Panc1 (cell line): ENCODE data around the gene RAPGEF1.

Experiments used
- POLR2AphosphoS5 ChIP-seq: IDR thresholded peaks from 2 replicates; pipeline ENCODE4 v1.6.1; 2012; ENCODE audit warnings: mild to moderate bottlenecking, low read depth, low read length, moderate library complexity
- SIN3A ChIP-seq: IDR thresholded peaks from 2 replicates; pipeline ENCODE4 v1.6.1; 2012; ENCODE audit warnings: low read depth, mild to moderate bottlenecking, low read length, moderate library complexity, borderline replicate concordance; ENCODE audit not compliant: insufficient read depth
- TCF7L2 ChIP-seq: IDR thresholded peaks from 2 replicates; pipeline ENCODE4 v1.6.1; 2011; ENCODE audit warnings: mild to moderate bottlenecking, low read depth, low read length, inconsistent platforms
- TF ChIP-seq, protein P1 (sequence below): fragments of 450-650 bp; IDR thresholded peaks from 2 replicates; pipeline ENCODE4 v1.5.1; 2017; ENCODE audit warnings: mild to moderate bottlenecking

DNA sequence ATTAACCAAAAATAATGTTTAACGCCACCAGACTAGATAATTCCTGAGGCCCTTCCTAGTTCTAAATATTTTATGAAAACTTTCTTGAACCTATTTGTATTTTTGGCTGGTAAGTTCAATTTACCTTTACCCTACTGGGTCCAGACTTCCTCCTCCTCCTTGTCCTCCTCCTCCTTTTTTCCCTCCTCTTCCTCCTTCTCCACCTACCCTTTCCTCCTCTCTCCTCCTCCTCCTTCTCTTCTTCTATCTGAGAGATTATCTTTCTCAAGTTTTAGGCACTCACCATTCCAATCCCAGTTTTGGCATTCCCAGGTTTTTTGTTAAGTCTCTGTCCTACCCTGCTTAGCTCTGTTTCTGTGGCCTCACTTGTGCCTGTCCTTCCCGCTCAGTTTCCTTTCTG is 24.7 kb upstream of the RAPGEF1 start:
- TF ChIP-seq, protein P1, sequence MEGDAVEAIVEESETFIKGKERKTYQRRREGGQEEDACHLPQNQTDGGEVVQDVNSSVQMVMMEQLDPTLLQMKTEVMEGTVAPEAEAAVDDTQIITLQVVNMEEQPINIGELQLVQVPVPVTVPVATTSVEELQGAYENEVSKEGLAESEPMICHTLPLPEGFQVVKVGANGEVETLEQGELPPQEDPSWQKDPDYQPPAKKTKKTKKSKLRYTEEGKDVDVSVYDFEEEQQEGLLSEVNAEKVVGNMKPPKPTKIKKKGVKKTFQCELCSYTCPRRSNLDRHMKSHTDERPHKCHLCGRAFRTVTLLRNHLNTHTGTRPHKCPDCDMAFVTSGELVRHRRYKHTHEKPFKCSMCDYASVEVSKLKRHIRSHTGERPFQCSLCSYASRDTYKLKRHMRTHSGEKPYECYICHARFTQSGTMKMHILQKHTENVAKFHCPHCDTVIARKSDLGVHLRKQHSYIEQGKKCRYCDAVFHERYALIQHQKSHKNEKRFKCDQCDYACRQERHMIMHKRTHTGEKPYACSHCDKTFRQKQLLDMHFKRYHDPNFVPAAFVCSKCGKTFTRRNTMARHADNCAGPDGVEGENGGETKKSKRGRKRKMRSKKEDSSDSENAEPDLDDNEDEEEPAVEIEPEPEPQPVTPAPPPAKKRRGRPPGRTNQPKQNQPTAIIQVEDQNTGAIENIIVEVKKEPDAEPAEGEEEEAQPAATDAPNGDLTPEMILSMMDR = no peak
- TF ChIP-seq POLR2AphosphoS5 (no peak), TCF7L2 (no peak), SIN3A (no peak)
